Measurements from ENCODE around the gene TRAF3IP1.
A peak's percentile ranks its signal among the peaks of the same experiment; 100 is the strongest.
"Not testable (repeated sequence)": the region's sequence is repeated elsewhere in the genome, so short reads cannot be mapped to it uniquely, and the experiment has no call there.

Gene TRAF3IP1

GRCh38 chr2:238320246-238320647, at the start of gene TRAF3IP1:
Gene TRAF3IP1, plus strand, starts transcription at chr2:238320518. Its CDS starts 145 bp downstream, at chr2:238320663.
- DNase-seq, result peak; percentile 69

- no peak for DNase-seq
These were observed 49.7 kb upstream of the TRAF3IP1 start for GRCh38 chr2:238270606-238271005.

- no peak for DNase-seq
These were observed 49.2 kb upstream of the TRAF3IP1 start for GRCh38 chr2:238271061-238271554.

GRCh38 chr2:238271686-238272085, 48.6 kb upstream of the TRAF3IP1 start:
- not testable (repeated sequence) for DNase-seq

- no peak for DNase-seq
These were observed 48.2 kb upstream of the TRAF3IP1 start for GRCh38 chr2:238272156-238272555.

- DNase-seq, result not testable (repeated sequence)
These were observed 46.9 kb upstream of the TRAF3IP1 start for GRCh38 chr2:238273433-238273832.

- DNase-seq, result no peak
These were observed 46.0 kb upstream of the TRAF3IP1 start for GRCh38 chr2:238274152-238274865.

GRCh38 chr2:238277695-238278094, 42.6 kb upstream of the TRAF3IP1 start:
- no peak for DNase-seq

GRCh38 chr2:238278626-238279323, 41.5 kb upstream of the TRAF3IP1 start:
- DNase-seq, result no peak

GRCh38 chr2:238279324-238279682, 41.0 kb upstream of the TRAF3IP1 start:
- no peak for DNase-seq

- DNase-seq, result no peak
These were observed 40.1 kb upstream of the TRAF3IP1 start for GRCh38 chr2:238280083-238280825.

- DNase-seq, result no peak
These were observed 38.4 kb upstream of the TRAF3IP1 start for GRCh38 chr2:238281826-238282480.

GRCh38 chr2:238282861-238283738, 37.2 kb upstream of the TRAF3IP1 start:
- no peak for DNase-seq

- DNase-seq, result no peak
These were observed 35.4 kb upstream of the TRAF3IP1 start for GRCh38 chr2:238284802-238285515.

GRCh38 chr2:238285653-238286082, 34.6 kb upstream of the TRAF3IP1 start:
- no peak for DNase-seq

- DNase-seq, result no peak
These were observed 34.2 kb upstream of the TRAF3IP1 start for GRCh38 chr2:238286095-238286494.

- no peak for DNase-seq
These were observed 33.8 kb upstream of the TRAF3IP1 start for GRCh38 chr2:238286551-238286950.

- DNase-seq, result no peak
These were observed 33.2 kb upstream of the TRAF3IP1 start for GRCh38 chr2:238286987-238287736.

- no peak for DNase-seq
These were observed 32.3 kb upstream of the TRAF3IP1 start, which contains the start of gene PER2 for GRCh38 chr2:238287737-238288649. Gene PER2, minus strand, starts transcription at chr2:238288610. Its CDS starts 10,674 bp downstream, at chr2:238277936.

Measured in NCI-H1092 (cell line).